Metanephros (tissue), 2 donors: ENCODE results near the gene CISD2. TPM values are rescaled to one million over a fixed set of nuclear protein-coding genes. Genes with fewer than 3 reads are reported as not detected.

Source experiments
- small RNA-seq: library from RNA; depleted of rRNA; stranded (forward); fragments of <200 nt; gene quantifications from one replicate; pipeline ENCODE3, GENCODE V24; 2014; ENCODE audit warnings: low replicate concordance
- total RNA-seq: library from RNA; depleted of rRNA; stranded (reverse); fragments of >200 nt; gene quantifications from one replicate; pipeline ENCODE4 v1.2.3, GENCODE V29; 2014

The CISD2 gene, protein sequence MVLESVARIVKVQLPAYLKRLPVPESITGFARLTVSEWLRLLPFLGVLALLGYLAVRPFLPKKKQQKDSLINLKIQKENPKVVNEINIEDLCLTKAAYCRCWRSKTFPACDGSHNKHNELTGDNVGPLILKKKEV
- 33.5 TPM for total RNA-seq

DNA sequence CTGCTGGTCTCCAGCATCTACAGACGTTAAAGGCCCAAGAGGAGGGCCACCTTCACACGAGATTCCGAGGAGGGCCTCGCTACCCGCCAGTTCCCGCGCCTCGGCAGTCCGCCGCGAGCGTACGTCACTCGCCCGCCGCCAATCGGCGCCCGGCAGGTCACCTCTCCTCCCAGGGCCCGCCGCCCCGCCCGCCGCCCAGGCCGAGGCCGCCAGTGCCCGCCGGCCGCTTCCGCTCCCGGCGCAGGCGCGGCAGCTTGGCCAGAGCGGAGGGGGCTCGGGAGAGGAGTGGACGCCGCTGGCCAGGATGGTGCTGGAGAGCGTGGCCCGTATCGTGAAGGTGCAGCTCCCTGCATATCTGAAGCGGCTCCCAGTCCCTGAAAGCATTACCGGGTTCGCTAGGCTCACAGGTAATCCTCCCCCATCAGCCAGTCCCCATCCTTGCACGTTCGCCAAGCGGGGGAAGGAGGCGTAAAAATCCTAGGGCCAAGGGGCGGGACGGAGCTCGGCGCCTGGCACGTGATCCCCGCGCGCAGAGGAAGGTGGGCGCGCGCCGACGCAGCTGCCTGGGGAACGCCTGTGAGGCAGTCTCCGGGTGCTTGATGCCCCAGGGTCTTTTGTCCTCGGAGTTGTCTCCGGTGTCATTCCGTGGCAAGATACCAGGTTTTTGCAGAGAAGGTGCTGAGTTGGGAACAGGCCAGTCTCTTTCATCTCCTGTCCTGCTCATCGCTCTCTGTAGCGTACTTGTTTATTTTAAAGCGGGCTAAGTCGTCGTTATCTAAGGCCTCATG lies at the start of gene CISD2:
CISD2 (plus strand) TSS at position 212 of the 788 bp plus-strand sequence; CDS start at position 305, 93 bp downstream.

DNA sequence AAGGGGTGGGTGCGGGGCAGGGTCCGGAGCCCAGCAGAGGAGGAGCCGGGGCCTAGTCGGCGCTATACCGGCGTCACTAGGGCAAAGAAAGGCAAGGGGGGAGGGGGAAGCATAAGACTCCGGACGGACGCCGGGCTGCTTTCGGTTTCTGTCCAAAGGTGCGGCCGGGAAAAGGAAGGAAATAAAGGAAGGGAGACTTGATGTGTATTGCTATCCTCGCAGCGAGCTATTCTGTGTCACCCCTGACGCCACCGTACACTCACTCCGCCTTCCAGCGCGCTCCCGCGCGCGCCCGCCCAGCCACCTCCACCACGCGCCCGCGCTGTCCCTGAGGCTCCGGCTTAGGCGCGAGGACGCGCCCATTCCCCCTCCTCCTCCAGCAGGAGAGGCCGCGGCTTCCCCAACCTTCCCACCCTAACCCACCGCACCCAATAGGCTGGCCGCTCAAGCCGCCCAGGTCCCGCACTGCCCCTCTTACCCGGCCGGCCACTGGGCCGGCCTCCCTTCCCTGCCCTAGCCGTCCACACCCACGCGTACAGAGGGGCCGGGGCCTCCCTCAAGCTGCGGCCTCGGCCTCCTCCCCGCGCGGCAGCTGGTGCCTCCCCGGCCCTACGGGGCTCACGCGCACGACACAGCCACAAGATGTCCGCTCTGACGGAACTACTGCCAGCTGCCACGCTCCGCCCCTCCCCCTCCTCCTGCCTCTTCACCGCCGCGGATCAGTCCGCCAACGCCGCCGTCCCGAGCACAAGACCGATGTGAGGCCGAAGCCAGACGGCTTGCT lies 41.7 kb upstream of the CISD2 start, which contains the start of gene UBE2D3:
UBE2D3 (minus strand) TSS at position 662 of the 784 bp plus-strand sequence. CDS start 1,043 bp downstream, outside the sequence.

Small RNAs within 50 kb of the gene (small RNA-seq; reads per million reads assigned to genes)
- gene RNU7-151P: not detected

Other genes with a start within 250 kb of the CISD2 start
- gene MANBA, start 108.0 kb upstream of the CISD2 start, total RNA-seq: 29.7 TPM
- gene UBE2D3, start 41.4 kb upstream of the CISD2 start, total RNA-seq: 382 TPM
- gene SLC9B1, start 150.7 kb downstream of the CISD2 start, total RNA-seq: 5.0 TPM
- gene SLC9B2, start 207.8 kb downstream of the CISD2 start, total RNA-seq: 15.2 TPM
- 113 TPM for gene BDH2, start 230.8 kb downstream of the CISD2 start, total RNA-seq